Neural crest cell (in vitro differentiated cells): ENCODE data around the gene METAP1D. TPM values are rescaled to one million over a fixed set of nuclear protein-coding genes. Genes with fewer than 3 reads are reported as not detected.

ENCODE experiments used
- DNase-seq: peaks from one replicate; pipeline ENCODE4 v3.0.0; 2021; ENCODE audit warnings: low read depth, mixed read lengths, low spot score
- H3K27ac Mint-ChIP-seq: one replicate; pipeline ENCODE4 v1.8.0; 2021; ENCODE audit warnings: mild to moderate bottlenecking, mixed read lengths; ENCODE audit not compliant: unreplicated experiment
- H3K27me3 Mint-ChIP-seq: 2 replicates; pipeline ENCODE4 v1.8.0; 2021; ENCODE audit warnings: low read depth, mild to moderate bottlenecking, mixed read lengths
- H3K36me3 Mint-ChIP-seq: 2 replicates; pipeline ENCODE4 v1.8.0; 2021; ENCODE audit warnings: low read depth, mild to moderate bottlenecking, mixed read lengths
- H3K4me1 Mint-ChIP-seq: 2 replicates; pipeline ENCODE4 v1.8.0; 2021; ENCODE audit warnings: mixed read lengths
- H3K4me3 Mint-ChIP-seq: one replicate; pipeline ENCODE4 v1.8.0; 2021; ENCODE audit warnings: mild to moderate bottlenecking, mixed read lengths
- H3K9me3 Mint-ChIP-seq: 2 replicates; pipeline ENCODE4 v1.8.0; 2021; ENCODE audit warnings: mixed read lengths
- total RNA-seq: library from RNA; stranded (reverse); gene quantifications from 2 replicates; pipeline ENCODE4 v1.2.1, GENCODE V29; 2021
- TF ChIP-seq, protein P1 (sequence below): fragments of 200-600 bp; sonication (generic); conservative IDR thresholded peaks from 2 replicates; pipeline ENCODE4 v1.5.0; 2021; ENCODE audit warnings: antibody characterized with exemption, mild to moderate bottlenecking

METAP1D gene
- total RNA-seq, 1 donor from 2014 or later: 11.0 TPM

DNA sequence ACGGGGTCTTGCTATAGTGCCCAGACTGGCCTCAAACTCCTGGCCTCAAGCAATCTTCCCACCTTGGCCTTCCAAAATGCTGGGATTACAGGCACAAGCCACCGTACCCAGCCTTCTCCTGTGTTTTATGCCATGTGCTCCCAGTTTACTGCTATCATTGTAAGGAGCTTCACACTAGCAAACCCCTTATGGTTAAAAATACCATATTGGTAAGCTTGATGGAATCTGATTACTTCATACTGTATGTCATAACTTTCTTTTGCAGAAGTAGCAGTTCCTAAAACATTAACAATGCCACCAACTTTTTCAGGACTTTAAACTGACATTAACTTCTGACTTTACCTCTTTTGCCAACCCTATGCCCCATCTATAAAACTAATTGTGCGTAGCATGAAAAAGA is 41.3 kb upstream of the METAP1D start:
- no peaks in the 10 kb centered on the region for H3K27me3 Mint-ChIP-seq
- peaks cover 3% of the 10 kb centered on the region for H3K36me3 Mint-ChIP-seq
- peaks cover 11% of the 10 kb centered on the region for H3K4me1 Mint-ChIP-seq
- no peak for DNase-seq
- TF ChIP-seq, protein P1, sequence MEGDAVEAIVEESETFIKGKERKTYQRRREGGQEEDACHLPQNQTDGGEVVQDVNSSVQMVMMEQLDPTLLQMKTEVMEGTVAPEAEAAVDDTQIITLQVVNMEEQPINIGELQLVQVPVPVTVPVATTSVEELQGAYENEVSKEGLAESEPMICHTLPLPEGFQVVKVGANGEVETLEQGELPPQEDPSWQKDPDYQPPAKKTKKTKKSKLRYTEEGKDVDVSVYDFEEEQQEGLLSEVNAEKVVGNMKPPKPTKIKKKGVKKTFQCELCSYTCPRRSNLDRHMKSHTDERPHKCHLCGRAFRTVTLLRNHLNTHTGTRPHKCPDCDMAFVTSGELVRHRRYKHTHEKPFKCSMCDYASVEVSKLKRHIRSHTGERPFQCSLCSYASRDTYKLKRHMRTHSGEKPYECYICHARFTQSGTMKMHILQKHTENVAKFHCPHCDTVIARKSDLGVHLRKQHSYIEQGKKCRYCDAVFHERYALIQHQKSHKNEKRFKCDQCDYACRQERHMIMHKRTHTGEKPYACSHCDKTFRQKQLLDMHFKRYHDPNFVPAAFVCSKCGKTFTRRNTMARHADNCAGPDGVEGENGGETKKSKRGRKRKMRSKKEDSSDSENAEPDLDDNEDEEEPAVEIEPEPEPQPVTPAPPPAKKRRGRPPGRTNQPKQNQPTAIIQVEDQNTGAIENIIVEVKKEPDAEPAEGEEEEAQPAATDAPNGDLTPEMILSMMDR: no peak
- H3K4me3 Mint-ChIP-seq: no peak overlapping the region
- H3K27ac Mint-ChIP-seq: no peak overlapping the region
- H3K9me3 Mint-ChIP-seq: no peaks in the 10 kb centered on the region

DNA sequence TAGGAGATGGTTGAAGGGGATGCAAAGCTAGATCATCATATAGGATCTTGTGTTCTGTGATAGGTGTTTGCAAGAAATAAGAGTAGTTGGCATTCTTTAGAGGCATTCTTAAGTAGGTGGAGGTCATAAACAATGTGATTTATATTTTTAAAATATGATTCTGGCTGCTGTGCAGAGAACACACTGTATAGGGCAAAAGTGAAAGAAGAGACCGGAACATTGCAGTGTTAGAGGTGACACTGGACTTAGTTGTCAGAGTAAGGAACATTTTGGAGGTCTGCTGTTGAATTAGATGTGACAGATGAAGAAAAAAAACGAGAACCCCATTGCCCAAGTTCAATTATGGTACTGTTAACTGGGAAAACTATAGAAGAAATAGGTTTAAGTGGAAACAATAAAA is 39.8 kb upstream of the METAP1D start:
- H3K27me3 Mint-ChIP-seq: no peaks in the 10 kb centered on the region
- H3K27ac Mint-ChIP-seq: no peak overlapping the region
- no peak for DNase-seq
- TF ChIP-seq, protein P1: no peak
- no peaks in the 10 kb centered on the region for H3K9me3 Mint-ChIP-seq
- peaks cover 2% of the 10 kb centered on the region for H3K36me3 Mint-ChIP-seq
- H3K4me3 Mint-ChIP-seq: no peak overlapping the region
- H3K4me1 Mint-ChIP-seq: peaks cover 26% of the 10 kb centered on the region

DNA sequence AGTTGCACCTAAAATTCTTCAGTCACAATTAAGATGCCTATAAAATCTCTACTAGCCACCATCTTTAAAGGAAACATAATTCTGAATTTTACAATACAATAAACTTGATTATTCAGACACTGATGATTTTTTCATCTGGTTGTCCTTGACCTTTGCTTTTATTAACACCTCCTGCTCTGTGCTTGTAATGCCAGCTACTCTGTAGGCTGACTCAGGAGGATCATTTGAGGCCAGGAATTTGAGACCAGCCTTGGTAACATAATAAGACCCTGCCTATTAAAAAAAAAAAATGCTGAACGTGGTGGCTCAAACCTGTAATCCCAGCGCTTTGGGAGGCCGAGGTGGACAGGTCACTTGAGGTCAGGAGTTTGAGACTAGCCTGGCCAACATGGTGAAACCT is 39.2 kb upstream of the METAP1D start:
- H3K27me3 Mint-ChIP-seq: no peaks in the 10 kb centered on the region
- H3K36me3 Mint-ChIP-seq: no peaks in the 10 kb centered on the region
- H3K4me3 Mint-ChIP-seq: no peak overlapping the region
- H3K27ac Mint-ChIP-seq: no peak overlapping the region
- TF ChIP-seq, protein P1: no peak
- no peak for DNase-seq
- H3K9me3 Mint-ChIP-seq: no peaks in the 10 kb centered on the region
- peaks cover 28% of the 10 kb centered on the region for H3K4me1 Mint-ChIP-seq

DNA sequence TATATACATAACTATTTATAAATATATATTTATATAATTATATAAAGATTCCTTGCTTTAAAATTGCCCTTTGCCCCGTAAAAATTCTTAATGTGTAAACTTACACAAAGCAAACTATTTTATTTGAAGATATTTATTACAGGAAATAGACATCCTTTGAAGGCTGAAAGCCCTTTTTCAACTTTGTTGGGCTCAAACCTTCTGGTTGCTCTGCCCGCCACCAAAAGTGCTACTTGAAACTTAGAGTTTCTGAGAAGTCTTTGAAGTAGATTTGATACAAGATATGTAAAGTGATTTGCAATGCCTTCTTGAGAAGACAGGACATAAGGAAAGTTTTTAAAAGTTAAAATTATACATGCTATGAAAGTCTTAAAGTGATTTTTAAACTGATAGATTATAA is 36.6 kb upstream of the METAP1D start:
- H3K4me3 Mint-ChIP-seq: no peak overlapping the region
- H3K4me1 Mint-ChIP-seq: peaks cover 37% of the 10 kb centered on the region
- peaks cover 6% of the 10 kb centered on the region for H3K36me3 Mint-ChIP-seq
- H3K27ac Mint-ChIP-seq: no peak overlapping the region
- no peaks in the 10 kb centered on the region for H3K9me3 Mint-ChIP-seq
- no peak for DNase-seq
- TF ChIP-seq, protein P1: no peak
- no peaks in the 10 kb centered on the region for H3K27me3 Mint-ChIP-seq

GRCh38 chr2:171964308-171964707 is 35.4 kb upstream of the METAP1D start:
- Mint-ChIP-seq H3K4me1 (peaks cover 37% of the 10 kb centered on the region), H3K36me3 (peaks cover 6% of the 10 kb centered on the region), H3K9me3 (no peaks in the 10 kb centered on the region), H3K27ac (peak overlapping the region; percentile 14), H3K27me3 (no peaks in the 10 kb centered on the region), H3K4me3 (no peak overlapping the region)
- TF ChIP-seq, protein P1: no peak
- no peak for DNase-seq

- TF ChIP-seq, protein P1: no peak
- no peaks in the 10 kb centered on the region for H3K27me3 Mint-ChIP-seq
- H3K4me1 Mint-ChIP-seq: peaks cover 33% of the 10 kb centered on the region
- no peaks in the 10 kb centered on the region for H3K9me3 Mint-ChIP-seq
- no peak overlapping the region for H3K27ac Mint-ChIP-seq
- no peak overlapping the region for H3K4me3 Mint-ChIP-seq
- H3K36me3 Mint-ChIP-seq: peaks cover 10% of the 10 kb centered on the region
- no peak for DNase-seq
Observed at GRCh38 chr2:171965238-171965637, 34.5 kb upstream of the METAP1D start.
